ENCODE results near the gene AURKAIP1. TPM values are rescaled to one million over a fixed set of nuclear protein-coding genes. Genes with fewer than 3 reads are reported as not detected.

Gene AURKAIP1
- total and polyA plus RNA-seq, 2 of the 13 experiments (the other 11 are each of a cell fraction or from before 2014, with no cell fraction given) = 69.5 to 175 TPM

GRCh38 chr1:1331068-1331965 lies 43.7 kb downstream of the AURKAIP1 start, which contains the start of gene TAS1R3 (continued):
- TF ChIP-seq HNRNPUL1 (IDR thresholded peaks at IDR 0.05; ENCODE audit: low read depth, low read length) (no peak), NFKBIZ (CRISPR knock-in tag; IDR thresholded peaks at IDR 0.05) (no peak), FOXK2 (IDR thresholded peaks at IDR 0.05) (no peak), TAF1 (CRISPR knock-in tag; IDR thresholded peaks at IDR 0.05) (0 out of 2 replicates have a peak, but pooled peaks have one; percentile 0), ZNF235 (CRISPR knock-in tag; IDR thresholded peaks at IDR 0.05; ENCODE audit: borderline replicate concordance) (no peak), NFIC (IDR thresholded peaks at IDR 0.05; ENCODE audit: low read length) (no peak), RNF219 (CRISPR knock-in tag; IDR thresholded peaks at IDR 0.05) (no peak), ZBTB33 (CRISPR knock-in tag; IDR thresholded peaks at IDR 0.05) (no peak), ARID4A (CRISPR knock-in tag; IDR thresholded peaks at IDR 0.05; ENCODE audit: borderline replicate concordance) (peak; percentile 24; the same call in 1 of the 2 replicates), NCOA5 (CRISPR knock-in tag; IDR thresholded peaks at IDR 0.05) (no peak)
- TF ChIP-seq, protein P1, sequence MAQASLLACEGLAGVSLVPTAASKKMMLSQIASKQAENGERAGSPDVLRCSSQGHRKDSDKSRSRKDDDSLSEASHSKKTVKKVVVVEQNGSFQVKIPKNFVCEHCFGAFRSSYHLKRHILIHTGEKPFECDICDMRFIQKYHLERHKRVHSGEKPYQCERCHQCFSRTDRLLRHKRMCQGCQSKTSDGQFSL (CRISPR knock-in tag; IDR thresholded peaks at IDR 0.05) = no peak
- TF ChIP-seq, protein P2, sequence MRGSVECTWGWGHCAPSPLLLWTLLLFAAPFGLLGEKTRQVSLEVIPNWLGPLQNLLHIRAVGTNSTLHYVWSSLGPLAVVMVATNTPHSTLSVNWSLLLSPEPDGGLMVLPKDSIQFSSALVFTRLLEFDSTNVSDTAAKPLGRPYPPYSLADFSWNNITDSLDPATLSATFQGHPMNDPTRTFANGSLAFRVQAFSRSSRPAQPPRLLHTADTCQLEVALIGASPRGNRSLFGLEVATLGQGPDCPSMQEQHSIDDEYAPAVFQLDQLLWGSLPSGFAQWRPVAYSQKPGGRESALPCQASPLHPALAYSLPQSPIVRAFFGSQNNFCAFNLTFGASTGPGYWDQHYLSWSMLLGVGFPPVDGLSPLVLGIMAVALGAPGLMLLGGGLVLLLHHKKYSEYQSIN (CRISPR knock-in tag; IDR thresholded peaks at IDR 0.05; ENCODE audit: borderline replicate concordance) = no peak
- TF ChIP-seq, protein P3, sequence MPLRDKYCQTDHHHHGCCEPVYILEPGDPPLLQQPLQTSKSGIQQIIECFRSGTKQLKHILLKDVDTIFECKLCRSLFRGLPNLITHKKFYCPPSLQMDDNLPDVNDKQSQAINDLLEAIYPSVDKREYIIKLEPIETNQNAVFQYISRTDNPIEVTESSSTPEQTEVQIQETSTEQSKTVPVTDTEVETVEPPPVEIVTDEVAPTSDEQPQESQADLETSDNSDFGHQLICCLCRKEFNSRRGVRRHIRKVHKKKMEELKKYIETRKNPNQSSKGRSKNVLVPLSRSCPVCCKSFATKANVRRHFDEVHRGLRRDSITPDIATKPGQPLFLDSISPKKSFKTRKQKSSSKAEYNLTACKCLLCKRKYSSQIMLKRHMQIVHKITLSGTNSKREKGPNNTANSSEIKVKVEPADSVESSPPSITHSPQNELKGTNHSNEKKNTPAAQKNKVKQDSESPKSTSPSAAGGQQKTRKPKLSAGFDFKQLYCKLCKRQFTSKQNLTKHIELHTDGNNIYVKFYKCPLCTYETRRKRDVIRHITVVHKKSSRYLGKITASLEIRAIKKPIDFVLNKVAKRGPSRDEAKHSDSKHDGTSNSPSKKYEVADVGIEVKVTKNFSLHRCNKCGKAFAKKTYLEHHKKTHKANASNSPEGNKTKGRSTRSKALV (CRISPR knock-in tag; IDR thresholded peaks at IDR 0.05) = 0 out of 2 replicates have a peak, but pooled peaks have one; percentile 49
- TF ChIP-seq, protein P4, sequence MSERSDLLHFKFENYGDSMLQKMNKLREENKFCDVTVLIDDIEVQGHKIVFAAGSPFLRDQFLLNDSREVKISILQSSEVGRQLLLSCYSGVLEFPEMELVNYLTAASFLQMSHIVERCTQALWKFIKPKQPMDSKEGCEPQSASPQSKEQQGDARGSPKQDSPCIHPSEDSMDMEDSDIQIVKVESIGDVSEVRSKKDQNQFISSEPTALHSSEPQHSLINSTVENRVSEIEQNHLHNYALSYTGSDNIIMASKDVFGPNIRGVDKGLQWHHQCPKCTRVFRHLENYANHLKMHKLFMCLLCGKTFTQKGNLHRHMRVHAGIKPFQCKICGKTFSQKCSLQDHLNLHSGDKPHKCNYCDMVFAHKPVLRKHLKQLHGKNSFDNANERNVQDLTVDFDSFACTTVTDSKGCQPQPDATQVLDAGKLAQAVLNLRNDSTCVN (CRISPR knock-in tag; IDR thresholded peaks at IDR 0.05; ENCODE audit: borderline replicate concordance) = 0 out of 2 replicates have a peak, but pooled peaks have one; percentile 29
